ENCODE data around the gene SYNE1. TPM values are rescaled to one million over a fixed set of nuclear protein-coding genes. Genes with fewer than 3 reads are reported as not detected.
A peak's percentile ranks its signal among the peaks of the same experiment; 100 is the strongest.

Gene SYNE1
- total and polyA plus RNA-seq, 11 donors, result 25.0 to 178 (median 112) TPM

GRCh38 chr6:152292555-152292954 lies 344.6 kb downstream of the SYNE1 start:
- intact Hi-C loops (cut with DNase I), result no loop called here
- peak; percentile 7 to 63 (median 58) for ATAC-seq
- Histone ChIP-seq H3K36me3 (peaks cover 0 to 96% (median 82%) of the 10 kb centered on the region in 9 donors), H3K27ac (peak overlapping the region; percentile 24 to 73 (median 50)), H3K4me1 (peaks cover 0 to 35% (median 16%) of the 10 kb centered on the region in 12 donors), H3K27me3 (no peaks in the 10 kb centered on the region), H3K4me3 (no peak overlapping the region), H3K9me3 (no peaks in the 10 kb centered on the region)
- DNase-seq, result no peak
- 55 to 72% (median 64%) methylated on average over 3 of the region's 3 CpGs for WGBS, 4 donors
- TF ChIP-seq CTCF (IDR thresholded peaks at IDR 0.05), result no peak
- no peak for TF ChIP-seq POLR2A (IDR thresholded peaks at IDR 0.05)

GRCh38 chr6:152290693-152291092 lies 346.5 kb downstream of the SYNE1 start:
- intact Hi-C loops (cut with DNase I), result no loop called here
- H3K27ac ChIP-seq, result peak overlapping the region in 8 of 12 donors; percentile 3 to 67 (median 38)
- H3K36me3 ChIP-seq, result peaks cover 0 to 98% (median 92%) of the 10 kb centered on the region in 9 donors
- TF ChIP-seq CTCF (IDR thresholded peaks at IDR 0.05), result no peak
- no peak for TF ChIP-seq POLR2A (IDR thresholded peaks at IDR 0.05)
- H3K4me3 ChIP-seq, result no peak overlapping the region
- DNase-seq (no peak), ATAC-seq (no peak)
- no peaks in the 10 kb centered on the region for H3K9me3 ChIP-seq
- H3K27me3 ChIP-seq, result no peaks in the 10 kb centered on the region
- peaks cover 0 to 32% (median 8%) of the 10 kb centered on the region in 12 donors for H3K4me1 ChIP-seq

- peaks cover 2 to 34% (median 14%) of the 10 kb centered on the region in 12 donors for H3K4me1 ChIP-seq
- H3K36me3 ChIP-seq, result peaks cover 0 to 99% (median 89%) of the 10 kb centered on the region in 9 donors
- H3K9me3 ChIP-seq, result no peaks in the 10 kb centered on the region
- peak in 3 of 5 donors; percentile 41 to 74 (median 63) for DNase-seq
- WGBS, 4 donors, result 53 to 58% (median 57%) methylated on average over 9 of the region's 9 CpGs
- peak; percentile 73 to 89 (median 80) for ATAC-seq
- H3K4me3 ChIP-seq, result no peak overlapping the region
- H3K27ac ChIP-seq, result peak overlapping the region in 9 of 12 donors; percentile 8 to 60 (median 51)
- no peaks in the 10 kb centered on the region for H3K27me3 ChIP-seq
- intact Hi-C loops (cut with DNase I), result loop anchor here in 2 of 10 donors (10.0 kb wide), 2 partner anchors 63 to 583 kb away; no protein-coding TSS in a partner anchor
- no peak for TF ChIP-seq CTCF (IDR thresholded peaks at IDR 0.05)
- no peak for TF ChIP-seq POLR2A (IDR thresholded peaks at IDR 0.05)
These were observed 359.3 kb downstream of the SYNE1 start for GRCh38 chr6:152277826-152278329.

GRCh38 chr6:152273638-152274037 lies 363.5 kb downstream of the SYNE1 start:
- H3K9me3 ChIP-seq, result no peaks in the 10 kb centered on the region
- ATAC-seq, result peak; percentile 25 to 48 (median 38)
- peak overlapping the region; percentile 20 to 75 (median 66) for H3K27ac ChIP-seq
- H3K27me3 ChIP-seq, result no peaks in the 10 kb centered on the region
- H3K36me3 ChIP-seq, result peaks cover 0 to 81% (median 70%) of the 10 kb centered on the region in 9 donors
- TF ChIP-seq POLR2A (IDR thresholded peaks at IDR 0.05) (no peak), CTCF (IDR thresholded peaks at IDR 0.05) (no peak)
- no peak overlapping the region for H3K4me3 ChIP-seq
- peaks cover 6 to 56% (median 38%) of the 10 kb centered on the region in 12 donors for H3K4me1 ChIP-seq
- WGBS, 4 donors, result 40 to 47% (median 45%) methylated on average over 3 to 4 of the region's 4 CpGs
- peak in 1 of 5 donors; percentile 51 for DNase-seq
- intact Hi-C loops (cut with DNase I), result loop anchor here in 2 of 10 donors (5.0 to 10.0 kb wide), 4 partner anchors 59 to 579 kb away; no protein-coding TSS in a partner anchor

Data from heart left ventricle (tissue), 16 donors.